Limb (tissue), 2 donors: ENCODE measurements around the gene SORL1.

Experiments
- DNase-seq, 2 donors: peaks; one replicate each; pipeline ENCODE4 v3.0.0-alpha.2; 2016; ENCODE audit errors: extremely low spot score in 2 of 2

SORL1 gene

GRCh38 chr11:121429556-121429955 lies 22.6 kb upstream of the SORL1 start:
- no peak for DNase-seq

GRCh38 chr11:121431820-121432526 lies 20.1 kb upstream of the SORL1 start:
- DNase-seq: no peak

- no peak for DNase-seq
These were observed 17.0 kb upstream of the SORL1 start for GRCh38 chr11:121435132-121435531.

GRCh38 chr11:121435551-121436511 lies 16.3 kb upstream of the SORL1 start:
- no peak for DNase-seq

- no peak for DNase-seq
These were observed 15.0 kb upstream of the SORL1 start for GRCh38 chr11:121437018-121437685.

- no peak for DNase-seq
These were observed 14.4 kb upstream of the SORL1 start for GRCh38 chr11:121437686-121438078.

- DNase-seq: no peak
These were observed 12.8 kb upstream of the SORL1 start for GRCh38 chr11:121439337-121439736.

- no peak for DNase-seq
These were observed 12.4 kb upstream of the SORL1 start for GRCh38 chr11:121439759-121440158.

GRCh38 chr11:121441521-121441920 lies 10.6 kb upstream of the SORL1 start:
- DNase-seq: no peak

GRCh38 chr11:121443688-121444275 lies 8.3 kb upstream of the SORL1 start:
- no peak for DNase-seq

GRCh38 chr11:121444526-121444925 lies 7.6 kb upstream of the SORL1 start:
- no peak for DNase-seq

- DNase-seq: no peak
These were observed 6.9 kb upstream of the SORL1 start for GRCh38 chr11:121445071-121445768.

GRCh38 chr11:121446752-121447156 lies 5.4 kb upstream of the SORL1 start:
- DNase-seq: no peak

- no peak for DNase-seq
These were observed 4.1 kb upstream of the SORL1 start for GRCh38 chr11:121448011-121448410.

GRCh38 chr11:121448431-121448941 lies 3.6 kb upstream of the SORL1 start:
- DNase-seq: no peak

GRCh38 chr11:121449123-121449522 lies 3.0 kb upstream of the SORL1 start:
- no peak for DNase-seq

GRCh38 chr11:121449626-121450025 lies 2.5 kb upstream of the SORL1 start:
- no peak for DNase-seq

- DNase-seq: no peak
These were observed 1.7 kb upstream of the SORL1 start for GRCh38 chr11:121450401-121450800.

GRCh38 chr11:121451178-121451985 lies 732 bp upstream of the SORL1 start:
- DNase-seq: no peak

- DNase-seq: no peak
These were observed 566 bp downstream of the SORL1 start, which contains the start of gene SORL1-AS1 for GRCh38 chr11:121452609-121453150. SORL1-AS1 (minus strand) TSS chr11:121452967.
